ENCODE data around the gene TOR4A.

TOR4A gene

GRCh38 chr9:137293482-137294090 is 16.1 kb downstream of the TOR4A start:
- DNase-seq: no peak
- no peak overlapping the region for H3K4me3 ChIP-seq (ENCODE audit: low read depth, low read length)

GRCh38 chr9:137294091-137294680 is 16.7 kb downstream of the TOR4A start:
- DNase-seq: peak; percentile 60
- TF ChIP-seq CTCF (IDR thresholded peaks at IDR 0.05; ENCODE audit: low read depth, low read length): no peak
- H3K27me3 ChIP-seq: peaks cover 6% of the 10 kb centered on the region; the same call in 1 of the 2 replicates
- H3K36me3 ChIP-seq: no peaks in the 10 kb centered on the region
- peaks cover 7% of the 10 kb centered on the region for H3K9me3 ChIP-seq
- H3K4me3 ChIP-seq (ENCODE audit: low read depth, low read length): no peak overlapping the region
- peaks cover 10% of the 10 kb centered on the region for H3K4me1 ChIP-seq

More at GRCh38 chr9:137293482-137294090, 16.1 kb downstream of the TOR4A start:
- no peak for TF ChIP-seq CTCF (IDR thresholded peaks at IDR 0.05; ENCODE audit: low read depth, low read length)
- Histone ChIP-seq H3K9me3 (peaks cover 7% of the 10 kb centered on the region), H3K4me1 (peaks cover 10% of the 10 kb centered on the region), H3K36me3 (no peaks in the 10 kb centered on the region), H3K27me3 (peaks cover 6% of the 10 kb centered on the region; the same call in 1 of the 2 replicates)

GRCh38 chr9:137294681-137295237 is 17.2 kb downstream of the TOR4A start:
- peak; percentile 36 for DNase-seq
- Histone ChIP-seq H3K9me3 (peaks cover 7% of the 10 kb centered on the region), H3K4me3 (ENCODE audit: low read depth, low read length) (no peak overlapping the region), H3K4me1 (peaks cover 10% of the 10 kb centered on the region), H3K27me3 (peaks cover 6% of the 10 kb centered on the region; the same call in 1 of the 2 replicates), H3K36me3 (no peaks in the 10 kb centered on the region)
- peak; percentile 24; the same call in 1 of the 2 replicates for TF ChIP-seq CTCF (IDR thresholded peaks at IDR 0.05; ENCODE audit: low read depth, low read length)

GRCh38 chr9:137295238-137295811 is 17.8 kb downstream of the TOR4A start:
- peaks cover 10% of the 10 kb centered on the region for H3K4me1 ChIP-seq
- TF ChIP-seq CTCF (IDR thresholded peaks at IDR 0.05; ENCODE audit: low read depth, low read length): peak; percentile 21; the same call in 1 of the 2 replicates
- H3K4me3 ChIP-seq (ENCODE audit: low read depth, low read length): no peak overlapping the region
- peak; percentile 67 for DNase-seq
- peaks cover 7% of the 10 kb centered on the region for H3K9me3 ChIP-seq
- no peaks in the 10 kb centered on the region for H3K36me3 ChIP-seq
- peaks cover 6% of the 10 kb centered on the region; the same call in 1 of the 2 replicates for H3K27me3 ChIP-seq

- H3K27me3 ChIP-seq: peaks cover 6% of the 10 kb centered on the region; the same call in 1 of the 2 replicates
- no peak for DNase-seq
- peaks cover 7% of the 10 kb centered on the region for H3K9me3 ChIP-seq
- no peak overlapping the region for H3K4me3 ChIP-seq (ENCODE audit: low read depth, low read length)
- H3K36me3 ChIP-seq: no peaks in the 10 kb centered on the region
- TF ChIP-seq CTCF (IDR thresholded peaks at IDR 0.05; ENCODE audit: low read depth, low read length): no peak
- H3K4me1 ChIP-seq: peaks cover 10% of the 10 kb centered on the region
Measured at GRCh38 chr9:137295849-137296669, 18.5 kb downstream of the TOR4A start.
